Ishikawa (cell line): ENCODE measurements around the gene GFM2.

ENCODE experiments used
- EGR1 ChIP-seq: IDR thresholded peaks from 2 replicates; pipeline ENCODE4 v1.6.1; 2012
- EP300 ChIP-seq: IDR thresholded peaks from 2 replicates; pipeline ENCODE4 v1.6.1; 2012; ENCODE audit warnings: borderline replicate concordance
- NFIC ChIP-seq: IDR thresholded peaks from 2 replicates; pipeline ENCODE4 v1.6.1; 2012
- RAD21 ChIP-seq: IDR thresholded peaks from 2 replicates; pipeline ENCODE4 v1.6.1; 2012; ENCODE audit warnings: low read depth
- TAF1 ChIP-seq: IDR thresholded peaks from 2 replicates; pipeline ENCODE4 v1.6.1; 2012; ENCODE audit warnings: low read depth, mild to moderate bottlenecking
- TCF12 ChIP-seq: IDR thresholded peaks from 2 replicates; pipeline ENCODE4 v1.6.1; 2012; ENCODE audit warnings: low read depth
- YY1 ChIP-seq: IDR thresholded peaks from 2 replicates; pipeline ENCODE4 v1.6.1; 2012; ENCODE audit warnings: low read depth

DNA sequence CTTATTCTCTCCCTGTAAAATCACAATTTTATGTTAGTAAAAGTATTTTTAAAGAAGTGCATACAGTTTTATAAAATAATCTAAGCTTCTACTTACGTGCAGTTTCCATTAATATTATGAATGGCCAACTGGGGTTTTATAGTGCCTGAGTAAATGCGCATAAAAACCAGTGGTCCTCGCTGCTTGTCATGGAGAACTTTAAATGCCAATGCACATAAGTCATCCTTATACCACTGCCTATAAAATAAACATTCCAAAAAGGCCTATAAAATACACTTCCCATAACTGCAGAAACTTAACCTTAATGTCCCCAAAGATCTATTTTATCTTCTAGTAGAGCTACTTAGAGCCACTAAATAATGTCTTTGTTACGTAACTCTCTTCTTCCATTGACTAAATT lies 28.5 kb downstream of the GFM2 start:
- TF ChIP-seq RAD21 (no peak), EP300 (no peak), YY1 (no peak), NFIC (no peak), TCF12 (no peak), TAF1 (no peak), EGR1 (no peak)
